Right lobe of liver (tissue), 4 donors: Measurements from ENCODE around the gene MYO5B.

Experiments
- POLR2A ChIP-seq: fragments of 450-650 bp; IDR thresholded peaks from one replicate; pipeline ENCODE4 v1.6.1; 2017; ENCODE audit warnings: antibody characterized with exemption, mild to moderate bottlenecking
- TF ChIP-seq, protein P1 (sequence below), 4 donors: fragments of 200-600 bp in 3 of 4; fragments of 450-650 bp in 1 of 4; IDR thresholded peaks; one replicate each; pipeline versions ENCODE4 v1.5.1 to v1.8.0; 2016 to 2022; ENCODE audit warnings: antibody characterized with exemption in 4 of 4, mild to moderate bottlenecking in 2 of 4
- donor health status: DM: no; HTN: no; CAD: no.
- donor health status: DM: no; HTN: no; CAD: no.
- donor health status: DM: no; HTN: yes; CAD: no.

DNA sequence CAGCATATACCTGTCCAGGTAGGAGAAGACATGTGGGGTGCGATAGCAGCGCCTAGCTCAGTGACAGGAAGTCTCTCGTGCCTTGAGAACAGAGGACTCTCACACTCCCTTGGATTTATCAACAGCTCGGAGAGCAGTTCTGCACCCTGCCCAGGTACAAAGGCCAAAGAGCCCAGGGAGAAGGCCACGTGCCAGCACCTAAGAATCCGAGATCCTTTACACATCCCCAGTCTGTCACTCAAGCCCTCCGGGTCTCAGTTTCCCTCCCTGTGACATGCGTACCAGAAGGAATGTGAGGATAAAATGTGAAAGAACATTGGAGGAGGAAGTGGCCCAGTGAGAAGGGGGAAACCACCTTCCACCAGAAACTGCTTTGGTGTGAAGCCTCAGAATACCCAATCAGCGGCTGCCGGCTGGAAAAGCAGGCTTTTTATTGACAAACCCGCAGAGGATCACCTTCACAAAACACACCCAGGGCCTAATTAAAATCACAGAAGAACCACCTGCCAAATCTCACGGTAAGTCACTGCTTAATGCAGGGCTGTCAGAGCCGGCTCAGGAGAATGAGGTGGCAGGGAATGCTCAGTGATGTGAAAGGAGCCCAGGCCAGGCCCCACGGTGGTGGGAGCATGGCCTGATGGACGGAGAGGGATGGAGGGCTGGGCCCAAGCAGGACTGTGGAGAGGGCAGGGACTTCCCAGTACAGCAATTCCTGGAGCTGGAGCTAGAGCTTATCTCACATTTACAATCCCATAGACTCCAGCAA, 66.3 kb downstream of the MYO5B start:
- TF ChIP-seq, protein P1, sequence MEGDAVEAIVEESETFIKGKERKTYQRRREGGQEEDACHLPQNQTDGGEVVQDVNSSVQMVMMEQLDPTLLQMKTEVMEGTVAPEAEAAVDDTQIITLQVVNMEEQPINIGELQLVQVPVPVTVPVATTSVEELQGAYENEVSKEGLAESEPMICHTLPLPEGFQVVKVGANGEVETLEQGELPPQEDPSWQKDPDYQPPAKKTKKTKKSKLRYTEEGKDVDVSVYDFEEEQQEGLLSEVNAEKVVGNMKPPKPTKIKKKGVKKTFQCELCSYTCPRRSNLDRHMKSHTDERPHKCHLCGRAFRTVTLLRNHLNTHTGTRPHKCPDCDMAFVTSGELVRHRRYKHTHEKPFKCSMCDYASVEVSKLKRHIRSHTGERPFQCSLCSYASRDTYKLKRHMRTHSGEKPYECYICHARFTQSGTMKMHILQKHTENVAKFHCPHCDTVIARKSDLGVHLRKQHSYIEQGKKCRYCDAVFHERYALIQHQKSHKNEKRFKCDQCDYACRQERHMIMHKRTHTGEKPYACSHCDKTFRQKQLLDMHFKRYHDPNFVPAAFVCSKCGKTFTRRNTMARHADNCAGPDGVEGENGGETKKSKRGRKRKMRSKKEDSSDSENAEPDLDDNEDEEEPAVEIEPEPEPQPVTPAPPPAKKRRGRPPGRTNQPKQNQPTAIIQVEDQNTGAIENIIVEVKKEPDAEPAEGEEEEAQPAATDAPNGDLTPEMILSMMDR (IDR thresholded peaks at IDR 0.05), result no peak
- no peak for TF ChIP-seq POLR2A
